Measurements from ENCODE around the gene EMID1.
"Not testable (repeated sequence)": the region's sequence is repeated elsewhere in the genome, so short reads cannot be mapped to it uniquely, and the experiment has no call there.

The EMID1 gene

DNA sequence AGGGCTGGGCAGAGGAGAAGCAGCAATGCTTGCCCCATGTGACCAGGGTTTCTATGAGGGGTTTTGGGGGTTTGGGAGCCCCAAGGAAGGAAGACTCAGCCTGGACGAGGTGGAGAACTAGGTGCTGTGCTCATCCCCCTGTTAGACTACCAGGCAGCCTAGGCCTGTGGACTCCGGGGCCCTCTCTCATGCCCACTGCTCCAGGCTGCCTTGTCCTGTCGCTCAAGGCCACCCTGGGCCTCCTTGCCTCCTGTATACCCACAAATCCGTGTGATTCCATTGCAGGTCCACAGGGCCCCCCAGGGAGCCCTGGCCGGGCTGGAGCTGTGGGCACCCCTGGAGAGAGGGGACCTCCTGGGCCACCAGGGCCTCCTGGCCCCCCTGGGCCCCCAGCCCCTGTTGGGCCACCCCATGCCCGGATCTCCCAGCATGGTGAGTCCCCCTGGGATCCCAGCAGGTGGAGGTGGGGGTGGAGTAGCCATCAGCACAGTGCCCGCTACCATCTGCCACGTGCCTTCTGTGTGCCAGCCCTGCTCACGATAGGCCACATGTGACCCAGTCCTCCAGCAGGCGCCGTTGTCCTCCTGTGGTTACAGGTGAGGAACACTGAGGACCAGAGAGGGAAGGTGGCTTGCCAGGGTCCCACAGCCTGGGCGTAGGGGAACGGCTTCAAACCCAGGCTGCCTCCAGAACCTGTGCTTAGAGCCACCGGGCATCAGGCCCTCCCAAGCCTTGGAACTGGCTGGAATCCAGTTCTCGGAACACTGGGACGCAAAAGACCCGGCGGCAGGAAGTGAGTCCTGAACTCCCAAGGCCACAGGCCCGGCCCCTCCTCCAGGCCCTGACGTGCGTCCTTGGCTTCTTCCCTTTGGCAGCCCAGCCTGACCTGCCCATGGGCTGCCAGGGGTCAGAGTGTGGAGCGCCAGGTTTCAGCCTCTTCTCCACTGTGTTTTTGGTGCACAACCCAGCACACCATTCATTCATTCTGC is 26.6 kb downstream of the EMID1 start:
- DNase-seq (ENCODE audit: low read depth in 2 of 2): no peak

DNA sequence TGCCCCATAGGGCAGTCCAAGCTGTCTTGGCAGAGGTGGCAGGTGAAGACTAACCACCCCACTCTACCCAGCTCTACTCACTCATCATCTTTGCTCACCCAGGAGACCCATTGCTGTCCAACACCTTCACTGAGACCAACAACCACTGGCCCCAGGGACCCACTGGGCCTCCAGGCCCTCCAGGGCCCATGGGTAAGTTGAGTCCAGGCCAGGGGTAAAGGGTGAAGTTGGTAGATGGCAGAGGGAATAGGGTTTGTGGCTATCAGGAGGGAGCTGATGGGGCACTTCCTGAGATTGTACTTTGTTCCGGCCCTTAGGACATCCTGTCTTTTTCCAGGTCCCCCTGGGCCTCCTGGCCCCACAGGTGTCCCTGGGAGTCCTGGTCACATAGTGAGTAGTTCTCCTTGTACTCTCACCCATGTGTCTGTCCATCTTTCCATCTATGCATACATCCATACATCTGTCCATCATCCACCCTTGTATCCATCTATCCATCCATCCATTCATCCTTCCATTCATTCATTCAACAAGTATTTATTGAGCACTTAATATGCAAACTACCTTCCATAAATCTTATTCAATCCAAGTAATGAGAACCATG is 27.7 kb downstream of the EMID1 start:
- no peak for DNase-seq (ENCODE audit: low read depth in 2 of 2)

DNA sequence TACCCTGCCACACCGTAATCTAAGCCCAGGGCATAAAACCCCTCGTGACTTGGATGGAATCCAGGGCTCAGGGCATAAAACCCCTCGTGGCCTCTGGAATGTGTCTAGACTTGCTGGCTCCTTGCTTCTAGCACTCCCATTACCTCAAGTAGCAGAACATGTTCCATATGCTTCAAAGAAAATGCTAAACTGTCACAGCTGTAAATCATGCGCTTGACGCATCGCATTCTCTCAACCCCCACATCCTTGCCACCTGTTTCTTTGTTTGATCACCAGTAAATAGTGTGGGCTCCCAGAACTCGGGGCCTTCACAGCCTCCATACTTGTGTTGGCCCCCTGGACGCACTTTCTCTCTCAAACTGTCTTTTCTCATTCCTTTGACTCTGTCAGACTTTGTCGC is 34.8 kb downstream of the EMID1 start:
- not testable (repeated sequence) for DNase-seq (ENCODE audit: low read depth in 2 of 2)

DNA sequence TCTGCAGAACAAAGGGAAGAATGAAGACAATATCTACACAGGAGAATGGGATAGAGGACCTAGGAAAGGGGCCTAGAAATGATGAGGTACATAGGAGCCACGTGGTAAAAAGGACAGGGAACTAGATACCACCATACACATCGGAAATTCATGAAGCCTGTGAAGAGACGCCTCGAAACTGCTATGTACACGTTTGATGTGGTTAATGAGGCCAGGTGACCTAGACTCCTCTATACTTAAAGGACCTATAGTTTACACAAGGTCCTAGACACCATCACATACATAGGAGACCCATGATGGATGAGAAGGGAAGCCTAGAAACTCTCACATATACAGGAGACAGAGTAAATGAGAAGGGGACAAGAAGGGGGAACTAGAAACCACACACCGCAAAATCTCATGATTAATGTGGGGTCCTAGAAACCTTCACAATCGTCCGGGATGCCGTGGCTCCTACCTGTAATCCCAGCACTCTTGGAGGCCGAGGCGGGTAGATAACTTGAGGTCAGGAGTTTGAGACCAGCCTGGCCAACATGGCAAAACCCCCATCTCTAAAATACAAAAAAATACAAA is 38.3 kb downstream of the EMID1 start:
- DNase-seq (ENCODE audit: low read depth in 2 of 2): no peak

DNA sequence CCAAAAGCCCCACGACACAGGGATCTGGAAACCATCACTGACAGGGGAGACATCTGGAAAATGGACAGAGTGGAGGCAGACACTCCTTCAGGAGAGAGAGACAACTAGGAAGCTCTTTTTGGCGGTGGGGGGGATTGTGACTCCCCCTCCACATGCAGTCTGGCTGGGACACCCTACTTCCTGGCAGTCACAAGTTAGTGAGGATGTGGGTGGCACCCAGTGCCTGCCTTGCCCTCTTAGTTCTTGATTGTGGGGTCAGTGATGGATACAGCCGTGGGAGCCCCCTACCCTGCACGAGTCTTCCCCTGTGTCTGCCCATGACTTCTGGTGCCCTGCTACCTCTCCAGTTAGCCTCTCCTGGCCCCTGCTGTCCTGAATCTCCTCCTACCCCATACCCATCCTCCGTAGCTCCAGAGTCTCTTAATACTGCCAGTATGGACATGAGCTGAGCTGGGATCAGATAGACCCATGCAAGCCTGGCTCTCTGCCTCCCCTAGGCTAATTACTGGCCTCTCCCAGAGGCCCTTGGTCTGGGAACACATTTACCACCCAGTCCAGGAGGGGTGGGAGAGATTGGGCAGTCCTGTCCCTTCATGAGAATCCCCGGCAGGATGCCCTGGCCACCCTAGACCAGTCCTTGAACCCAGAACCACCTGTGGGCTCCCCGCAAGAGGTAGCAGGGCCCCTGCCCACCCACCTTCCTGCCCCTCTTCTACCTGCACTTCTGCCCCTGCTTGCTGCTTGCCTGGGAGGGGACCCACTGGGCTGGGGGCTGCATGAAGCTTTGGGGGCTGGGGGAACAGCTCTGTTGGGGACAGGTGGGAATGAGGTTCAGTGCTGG is 39.3 kb downstream of the EMID1 start:
- no peak for DNase-seq (ENCODE audit: low read depth in 2 of 2)

DNA sequence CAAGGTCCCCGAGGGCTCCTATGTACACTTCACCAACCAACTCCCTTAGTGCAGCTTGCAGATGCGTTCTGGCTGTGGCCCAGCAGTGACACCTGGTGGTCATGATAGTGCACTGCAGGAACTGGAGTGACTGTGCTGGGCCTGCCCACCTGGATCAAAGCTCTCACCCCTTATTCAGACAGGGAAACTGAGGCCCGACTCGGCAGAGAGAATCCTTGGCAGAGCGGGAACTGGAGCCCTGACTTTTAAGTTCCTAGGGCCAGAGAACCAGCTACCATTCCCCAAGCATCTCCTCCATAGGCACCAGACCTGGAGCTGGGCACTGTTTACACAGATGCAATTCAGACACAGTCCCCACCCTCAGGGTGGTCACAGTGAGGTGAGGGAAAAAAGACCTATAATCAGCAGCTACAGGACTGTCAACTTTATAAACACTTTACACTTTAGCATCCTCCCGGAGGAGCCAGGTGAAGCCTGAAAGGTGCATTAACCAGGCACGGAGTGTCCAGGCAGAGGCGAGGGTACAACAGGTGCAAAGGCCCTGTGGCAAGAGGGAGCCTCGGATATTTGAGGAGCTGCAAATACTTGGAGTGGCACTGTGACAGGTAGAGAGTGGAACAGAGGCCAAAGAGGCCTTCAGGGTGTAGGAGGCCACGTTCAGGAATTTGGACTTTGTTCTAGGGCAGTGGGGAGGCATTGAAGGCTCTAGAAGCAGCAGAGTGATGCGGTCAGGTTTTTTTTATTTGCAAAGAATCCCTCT is 40.1 kb downstream of the EMID1 start:
- DNase-seq (ENCODE audit: low read depth in 2 of 2): no peak

DNA sequence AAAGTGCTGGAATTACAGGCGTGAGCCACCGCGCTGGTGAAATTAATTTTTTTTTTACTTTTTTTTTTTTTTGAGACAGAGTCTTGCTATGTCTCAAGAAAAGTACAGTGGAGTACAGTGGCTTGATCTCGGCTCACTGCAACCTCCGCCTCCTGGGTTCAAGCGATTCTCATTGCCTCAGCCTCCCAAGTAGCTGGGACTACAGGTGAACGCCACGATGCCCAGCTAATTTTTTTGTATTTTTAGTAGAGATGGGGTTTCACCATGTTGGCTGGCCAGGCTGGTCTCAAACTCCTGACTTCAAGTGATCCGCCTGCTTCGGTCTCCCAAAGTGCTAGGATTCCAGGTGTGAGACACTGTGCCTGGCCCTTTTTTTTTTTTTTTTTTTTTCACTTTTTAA is 42.2 kb downstream of the EMID1 start:
- not testable (repeated sequence) for DNase-seq (ENCODE audit: low read depth in 2 of 2)

DNA sequence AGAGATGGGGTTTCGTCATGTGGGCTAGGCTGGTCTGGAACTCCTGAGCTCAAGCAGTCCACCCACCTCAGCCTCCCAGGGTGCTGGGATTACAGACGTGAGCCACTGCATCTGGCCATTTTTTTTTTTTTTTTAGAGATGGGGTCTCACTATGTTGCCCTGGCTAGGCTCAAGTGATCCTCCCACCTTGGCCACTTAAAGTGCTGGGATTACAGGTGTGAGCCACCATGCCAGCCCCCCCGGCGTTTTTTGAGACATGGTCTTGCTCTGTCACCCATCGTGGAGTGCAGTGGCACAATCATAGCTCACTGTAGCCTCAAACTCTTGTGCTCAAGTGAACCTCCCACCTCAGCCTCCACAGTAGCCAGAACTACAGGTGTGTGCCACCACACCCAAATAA is 45.6 kb downstream of the EMID1 start:
- no peak for DNase-seq (ENCODE audit: low read depth in 2 of 2)

DNA sequence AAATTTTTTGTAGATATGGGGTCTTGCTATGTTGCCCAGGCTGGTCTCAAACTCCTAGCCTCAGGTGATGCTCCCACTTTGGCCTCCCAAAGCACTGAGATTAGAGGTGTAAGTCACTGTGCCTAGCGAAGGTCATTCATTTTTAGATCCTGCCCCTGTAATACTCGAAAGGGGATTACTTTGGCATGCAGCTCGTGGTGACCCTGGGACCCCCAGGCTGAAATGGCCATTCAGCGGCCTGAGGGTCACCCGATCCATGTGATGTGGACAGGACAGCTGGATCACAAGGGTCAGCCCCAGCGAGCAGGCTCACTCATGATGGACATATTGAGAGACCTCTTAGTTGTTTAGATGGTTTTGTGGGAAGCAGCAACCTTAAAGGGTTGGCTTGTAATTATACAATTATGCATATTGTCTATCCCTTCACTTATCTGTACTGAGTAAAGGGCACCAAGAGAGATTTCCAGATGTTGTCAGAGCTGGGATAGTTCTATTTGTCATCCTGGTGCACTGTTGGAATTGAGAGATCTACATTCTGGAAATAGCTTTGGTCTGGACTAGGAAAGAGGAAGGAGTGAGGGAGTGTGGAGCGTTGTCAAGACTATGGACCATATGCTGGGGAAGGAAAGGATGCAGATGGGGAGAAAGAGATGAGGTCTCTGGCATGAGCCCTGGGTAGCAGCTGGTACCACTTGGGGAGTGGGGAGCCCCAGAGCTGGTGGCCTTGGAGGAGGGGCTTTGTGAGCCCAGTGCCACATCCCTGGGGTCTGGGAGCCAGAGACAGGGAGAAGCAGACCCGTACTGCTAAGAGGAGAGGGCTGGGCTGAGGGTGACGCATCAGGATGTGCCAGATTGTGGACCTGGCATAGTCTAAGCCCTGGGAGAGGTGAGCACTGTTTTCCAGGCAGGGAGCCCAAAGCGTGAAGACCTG is 46.5 kb downstream of the EMID1 start:
- DNase-seq (ENCODE audit: low read depth in 2 of 2): no peak

DNA sequence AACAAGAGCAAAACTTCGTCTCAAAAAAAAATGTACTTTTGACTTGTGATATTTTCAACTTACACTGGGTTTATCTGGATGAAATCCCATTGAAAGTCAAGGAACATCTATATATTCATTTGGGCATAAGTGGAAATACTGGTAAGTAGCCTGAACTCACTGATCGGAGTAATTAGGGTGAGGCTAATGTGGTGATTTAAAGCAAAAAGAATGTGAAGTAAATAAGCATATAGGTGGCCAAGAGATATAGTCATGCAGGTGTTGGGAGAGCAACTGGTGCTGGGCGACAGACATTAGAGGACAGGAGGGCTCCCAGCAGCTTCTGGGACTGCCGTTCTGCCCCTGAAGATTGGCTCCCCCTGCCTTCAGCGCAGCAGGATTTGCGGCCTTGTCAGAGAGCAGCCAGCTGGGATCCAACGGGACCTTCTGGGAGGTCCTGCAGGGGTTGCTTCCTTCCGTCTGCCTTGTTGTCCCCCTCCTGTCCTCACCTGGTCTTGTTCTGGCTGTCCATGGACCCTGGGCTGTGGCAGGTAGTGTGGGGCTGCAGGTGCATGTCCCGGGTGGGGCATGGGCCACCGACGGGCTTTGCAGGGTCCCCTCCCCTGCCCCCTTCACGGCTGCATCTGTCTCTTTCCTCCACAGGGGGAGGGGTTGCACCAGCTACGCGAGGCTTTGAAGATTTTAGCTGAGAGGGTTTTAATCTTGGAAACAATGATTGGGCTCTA is 48.0 kb downstream of the EMID1 start:
- no peak for DNase-seq (ENCODE audit: low read depth in 2 of 2)

DNA sequence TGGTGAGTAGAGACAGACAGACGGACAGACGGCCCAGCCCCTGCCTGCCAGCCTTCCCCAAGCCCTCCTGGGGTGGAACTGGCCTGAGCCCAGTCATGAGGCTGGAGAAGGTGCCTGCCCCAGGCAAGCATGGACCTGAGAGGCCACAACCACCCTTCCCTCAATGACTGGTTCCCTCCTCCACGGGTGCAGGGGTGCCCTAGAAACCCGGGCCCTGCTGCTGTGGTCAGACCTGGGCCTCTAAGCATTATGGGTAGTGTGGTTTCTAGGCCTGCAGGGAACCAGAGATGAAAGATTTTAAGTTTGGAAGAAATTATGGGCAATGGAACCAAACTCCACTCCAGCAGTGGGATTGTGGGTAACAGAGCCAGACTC is 48.6 kb downstream of the EMID1 start:
- DNase-seq (ENCODE audit: low read depth in 2 of 2): no peak

DNA sequence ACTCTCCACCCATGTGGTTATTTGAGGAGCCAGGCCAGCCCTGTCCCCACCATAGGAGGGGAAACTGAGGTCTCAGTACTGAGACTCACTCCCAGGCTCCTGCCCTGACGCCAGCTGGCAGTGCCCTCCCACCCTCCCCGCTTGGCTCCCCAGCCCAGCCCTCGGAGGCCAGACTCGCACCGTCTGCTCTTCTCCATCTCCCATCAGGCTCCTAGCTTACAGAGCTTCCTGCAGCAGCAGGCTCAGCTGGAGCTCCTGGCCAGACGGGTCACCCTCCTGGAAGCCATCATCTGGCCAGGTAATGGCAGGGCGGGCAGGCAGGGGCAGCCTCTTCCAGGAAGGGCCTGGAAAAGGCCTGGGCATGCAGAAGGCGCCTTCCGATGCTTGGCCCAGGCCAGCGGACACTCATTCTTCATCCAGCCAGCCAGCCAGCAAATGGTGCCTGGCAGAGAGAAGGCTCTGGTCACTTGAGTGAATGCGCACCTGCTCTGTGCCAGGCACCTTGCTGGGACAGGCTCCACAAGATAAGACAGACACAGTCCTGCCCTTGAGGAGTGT is 49.4 kb downstream of the EMID1 start:
- no peak for DNase-seq (ENCODE audit: low read depth in 2 of 2)

DNA sequence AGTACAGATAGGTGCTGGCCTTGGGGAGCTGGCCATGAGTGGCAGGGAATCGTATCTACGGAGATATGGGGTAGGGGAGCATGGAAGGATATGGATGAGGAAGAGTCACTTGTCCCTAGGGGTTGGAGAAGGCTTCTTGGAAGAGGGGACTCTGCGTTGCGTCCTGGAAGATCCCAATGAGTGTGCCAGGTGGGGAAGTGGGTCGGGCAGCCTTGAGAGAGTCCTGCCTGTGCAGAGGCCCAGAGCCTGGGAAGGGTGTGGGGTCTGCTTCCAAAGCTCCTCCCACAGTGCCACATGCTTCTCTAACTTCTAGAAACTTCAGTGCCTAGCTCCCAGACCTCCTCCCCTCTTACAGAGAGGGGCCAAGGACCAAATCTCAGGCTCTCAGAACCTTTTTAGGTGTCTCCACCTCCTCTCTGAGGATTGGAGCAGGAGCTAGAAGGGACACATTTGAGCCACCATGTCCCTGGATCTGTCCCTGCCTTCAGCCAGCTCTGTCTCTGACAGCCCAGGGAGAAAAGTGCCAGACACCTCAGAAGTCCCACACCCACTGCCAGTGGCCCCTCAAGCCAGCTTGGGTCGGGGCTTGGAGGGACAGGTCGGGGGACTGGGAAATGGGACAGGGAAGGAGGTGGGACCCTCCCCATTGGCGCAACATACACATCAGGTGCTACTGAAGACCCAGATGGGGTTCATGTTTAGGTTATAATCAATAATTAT is 51.1 kb downstream of the EMID1 start:
- no peak for DNase-seq (ENCODE audit: low read depth in 2 of 2)

DNA sequence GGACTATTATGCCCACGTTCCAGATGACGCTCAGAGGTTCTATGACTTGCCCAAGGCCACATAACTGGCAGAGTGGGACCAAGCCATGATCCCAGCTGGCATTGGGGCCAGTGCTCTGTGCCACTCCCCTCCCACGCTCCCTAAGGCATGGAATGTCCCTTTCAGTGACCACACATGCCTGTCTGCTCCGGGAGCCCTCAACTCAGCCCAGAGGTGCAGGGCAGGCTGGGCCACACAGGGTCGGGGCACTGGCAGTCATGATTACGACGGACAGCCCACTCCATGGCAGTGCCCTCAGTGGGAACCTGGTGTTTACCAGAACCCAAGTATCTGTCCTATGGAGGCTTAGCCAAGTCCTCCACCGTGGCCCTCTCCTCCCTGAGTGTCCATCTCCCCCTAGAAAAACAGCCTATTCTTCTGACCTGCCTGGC is 52.1 kb downstream of the EMID1 start:
- DNase-seq (ENCODE audit: low read depth in 2 of 2): no peak

DNA sequence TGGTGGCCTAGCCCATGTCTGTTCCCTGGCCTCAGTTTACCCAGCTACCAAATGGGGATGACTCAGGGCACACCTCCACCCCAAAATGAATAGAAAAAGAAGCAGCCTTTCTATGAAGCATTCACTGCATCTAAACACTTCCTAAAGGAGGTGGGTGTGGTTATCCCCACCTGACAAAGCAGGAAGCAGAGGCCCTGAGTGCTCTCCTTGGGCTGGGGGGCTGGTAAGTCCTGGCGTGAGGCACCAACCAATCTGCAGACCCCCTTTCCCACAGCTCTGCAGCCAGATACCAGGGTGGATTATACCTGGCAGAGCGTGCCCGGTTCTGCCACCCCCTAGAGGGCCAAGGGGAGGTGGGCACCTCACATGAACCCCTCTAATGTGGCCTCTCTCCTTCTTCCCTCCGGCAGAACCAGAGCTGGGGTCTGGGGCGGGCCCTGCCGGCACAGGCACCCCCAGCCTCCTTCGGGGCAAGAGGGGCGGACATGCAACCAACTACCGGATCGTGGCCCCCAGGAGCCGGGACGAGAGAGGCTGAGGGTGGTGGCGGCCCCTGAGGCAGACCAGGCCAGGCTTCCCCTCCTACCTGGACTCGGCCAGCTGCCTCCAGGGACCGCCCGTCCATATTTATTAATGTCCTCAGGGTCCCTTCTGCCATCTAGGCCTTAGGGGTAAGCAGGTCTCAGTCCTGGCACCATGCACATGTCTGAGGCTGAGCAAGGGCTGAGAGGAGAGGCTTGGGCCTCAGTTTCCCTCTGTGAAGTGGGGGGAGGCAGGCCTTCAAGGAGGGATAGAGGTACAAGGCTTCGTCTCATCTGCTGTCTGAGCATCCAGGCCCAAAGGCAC is 52.9 kb downstream of the EMID1 start:
- no peak for DNase-seq (ENCODE audit: low read depth in 2 of 2)

DNA sequence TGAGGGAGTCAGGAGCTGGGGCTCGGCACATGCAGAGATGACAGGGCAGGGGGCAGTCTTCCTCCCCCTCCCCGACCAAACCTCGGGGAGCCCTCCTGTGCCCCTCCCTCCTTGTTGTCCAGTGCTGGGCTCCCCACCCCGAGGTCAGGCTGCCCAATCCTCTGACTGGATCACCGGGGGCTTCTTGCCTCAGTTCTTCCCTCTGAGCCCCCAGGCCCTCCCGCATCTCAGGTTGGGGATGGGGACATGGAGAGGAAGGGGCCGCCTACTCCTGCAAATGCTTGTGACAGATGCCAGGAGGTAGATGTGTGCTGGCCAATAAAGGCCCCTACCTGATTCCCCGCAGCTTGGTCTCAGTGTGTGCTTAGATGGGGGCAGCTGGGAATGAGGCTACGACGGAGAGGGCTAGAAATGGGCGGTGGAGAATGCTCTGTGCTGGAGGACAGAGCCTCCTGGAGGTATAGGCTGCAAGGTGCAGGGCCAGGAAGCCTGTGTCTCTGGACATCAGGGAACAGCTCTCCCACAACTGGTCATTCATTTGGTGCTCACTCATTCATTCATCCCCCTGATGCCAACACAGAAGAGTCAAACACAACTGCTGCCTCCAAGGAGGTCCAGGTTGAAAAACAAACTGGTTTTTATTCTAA is 53.7 kb downstream of the EMID1 start:
- no peak for DNase-seq (ENCODE audit: low read depth in 2 of 2)

DNA sequence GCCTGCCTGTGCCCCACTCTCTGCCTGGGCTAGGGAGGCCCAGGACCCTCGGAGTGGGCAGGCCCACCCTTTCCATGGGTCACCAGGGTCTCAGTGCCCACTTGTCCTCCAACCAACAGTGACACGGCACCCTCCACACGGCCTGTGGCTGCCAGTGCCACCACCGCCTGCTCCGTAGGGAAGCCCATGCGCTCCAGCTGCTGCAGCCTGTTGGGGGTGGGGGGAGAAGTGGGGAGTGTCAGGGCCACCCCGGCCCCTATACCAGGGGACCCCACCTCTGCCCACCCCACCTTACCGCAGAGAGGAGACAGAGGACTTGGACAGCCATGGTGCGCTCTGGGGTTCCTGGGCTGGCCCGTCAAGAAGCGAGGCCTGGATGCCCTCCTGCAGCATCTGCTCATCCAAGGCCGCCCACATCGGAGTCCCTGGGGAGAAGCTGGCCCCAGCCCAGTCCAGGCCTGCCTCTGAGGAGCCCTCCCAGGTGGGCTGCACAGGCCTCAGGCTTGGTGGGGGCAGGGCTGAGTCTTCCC is 54.4 kb downstream of the EMID1 start:
- no peak for DNase-seq (ENCODE audit: low read depth in 2 of 2)
